ENCODE results near the gene ALS2.

- no peak for TF ChIP-seq CTCF (conservative IDR thresholded peaks at IDR 0.05 in 1 of 2, IDR thresholded peaks at IDR 0.05 in 1 of 2; ENCODE audit: extremely low read depth in 1 of 2, insufficient read depth in 1 of 2, low read depth in 1 of 2, low read length in 2 of 2)
- no peak for TF ChIP-seq EZH2 (IDR thresholded peaks at IDR 0.05; ENCODE audit: borderline replicate concordance, low read length)
These were observed 124.0 kb downstream of the ALS2 start for GRCh38 chr2:201656740-201657139.
